ENCODE measurements around the gene MSH5.

DNA sequence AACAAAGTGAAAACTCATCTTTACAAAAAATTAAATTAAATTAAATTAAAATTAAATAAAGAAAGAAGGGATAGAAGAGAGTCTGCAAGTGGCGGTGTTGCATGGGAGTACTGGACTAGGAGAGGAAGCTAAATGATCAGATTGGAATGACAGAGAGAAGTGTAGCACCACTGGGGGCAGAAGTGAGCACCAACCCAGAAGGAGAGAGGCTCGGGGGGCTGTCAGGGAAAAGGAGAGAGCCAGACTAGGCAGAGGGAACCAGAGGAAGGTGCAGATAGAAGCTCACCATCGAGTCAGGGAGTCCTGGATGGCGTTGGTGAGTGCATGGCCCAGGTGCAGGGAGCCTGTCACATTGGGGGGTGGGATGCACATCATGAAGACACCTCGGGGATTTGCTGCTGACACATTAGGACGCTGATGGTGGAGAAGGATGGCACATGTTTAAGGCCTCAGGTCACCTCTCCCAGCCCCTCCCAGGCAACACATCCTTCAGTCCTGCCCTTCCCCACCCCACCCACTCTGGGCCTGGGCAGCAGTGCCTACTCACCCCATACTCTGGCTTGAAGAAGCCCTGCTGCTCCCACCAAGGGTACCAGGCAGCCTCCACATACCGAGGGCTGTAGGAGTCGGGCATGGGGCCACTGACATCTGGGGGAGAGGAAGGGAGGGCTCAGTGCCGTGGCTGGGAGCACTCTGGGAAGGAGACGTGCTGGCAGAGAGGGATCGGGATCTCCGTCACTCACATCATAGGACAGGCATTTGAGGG, 51.7 kb downstream of the MSH5 start:
- no peak for TF ChIP-seq POLR2A (IDR thresholded peaks at IDR 0.05)
- TF ChIP-seq, protein P1, sequence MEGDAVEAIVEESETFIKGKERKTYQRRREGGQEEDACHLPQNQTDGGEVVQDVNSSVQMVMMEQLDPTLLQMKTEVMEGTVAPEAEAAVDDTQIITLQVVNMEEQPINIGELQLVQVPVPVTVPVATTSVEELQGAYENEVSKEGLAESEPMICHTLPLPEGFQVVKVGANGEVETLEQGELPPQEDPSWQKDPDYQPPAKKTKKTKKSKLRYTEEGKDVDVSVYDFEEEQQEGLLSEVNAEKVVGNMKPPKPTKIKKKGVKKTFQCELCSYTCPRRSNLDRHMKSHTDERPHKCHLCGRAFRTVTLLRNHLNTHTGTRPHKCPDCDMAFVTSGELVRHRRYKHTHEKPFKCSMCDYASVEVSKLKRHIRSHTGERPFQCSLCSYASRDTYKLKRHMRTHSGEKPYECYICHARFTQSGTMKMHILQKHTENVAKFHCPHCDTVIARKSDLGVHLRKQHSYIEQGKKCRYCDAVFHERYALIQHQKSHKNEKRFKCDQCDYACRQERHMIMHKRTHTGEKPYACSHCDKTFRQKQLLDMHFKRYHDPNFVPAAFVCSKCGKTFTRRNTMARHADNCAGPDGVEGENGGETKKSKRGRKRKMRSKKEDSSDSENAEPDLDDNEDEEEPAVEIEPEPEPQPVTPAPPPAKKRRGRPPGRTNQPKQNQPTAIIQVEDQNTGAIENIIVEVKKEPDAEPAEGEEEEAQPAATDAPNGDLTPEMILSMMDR (IDR thresholded peaks at IDR 0.05), result peak; percentile 36 to 58 (median 56)
